T47D (cell line): ENCODE data around the gene CTF1.

Source experiments
- DNase-seq, 2 experiments: peaks; one replicate each; pipeline versions ENCODE4 v3.0.0 to v3.0.0-alpha.2; 2011 to 2012; ENCODE audit warnings: low read depth in 1 of 2, low spot score in 1 of 2
- JUND ChIP-seq: IDR thresholded peaks from 2 replicates; pipeline ENCODE4 v1.6.1; 2012; ENCODE audit warnings: low read depth
- in situ Hi-C: cut with HindIII; loops from 2 replicates; pipeline ENCODE4 v1.10.0; 2016; ENCODE audit warnings: low sequenced_read_pairs, low pct_unique_long_range_greater_than_20kb

CTF1 gene

DNA sequence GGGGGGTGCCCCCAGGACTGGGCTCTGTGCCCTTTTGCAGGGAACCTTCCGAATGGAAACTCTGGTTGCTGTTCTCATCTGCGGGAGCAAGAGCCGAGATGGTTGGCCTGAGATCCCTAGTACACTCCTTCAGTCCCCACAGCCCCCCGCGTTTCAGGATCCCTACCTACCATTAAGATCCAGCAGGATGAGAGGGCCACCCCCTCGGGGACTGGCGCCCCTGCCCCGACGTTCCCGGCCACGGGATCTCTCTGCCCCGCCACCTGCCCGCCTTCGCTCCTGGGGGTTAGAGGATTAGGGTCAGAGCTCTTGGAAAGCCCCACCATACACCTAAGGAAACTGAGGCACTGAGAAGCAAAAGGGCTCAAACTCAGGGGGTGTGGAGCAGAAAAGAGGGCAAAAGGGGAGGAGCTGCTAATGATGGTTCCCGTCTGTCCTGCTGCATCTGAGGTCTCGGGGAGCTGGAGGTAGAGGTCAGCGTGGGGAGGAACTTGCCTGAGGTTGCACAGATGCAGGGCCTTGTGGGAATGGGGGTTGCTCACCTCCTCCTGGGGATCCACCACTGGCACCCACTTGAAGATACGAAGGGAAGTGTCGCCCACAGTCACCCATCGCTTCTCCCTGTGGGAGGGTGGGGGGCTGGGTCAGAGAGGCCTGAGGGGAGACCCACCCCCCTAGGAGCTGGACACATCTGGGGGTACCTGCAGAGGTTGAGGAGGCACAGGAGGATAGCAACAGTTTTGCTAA is 3.6 kb upstream of the CTF1 start:
- in situ Hi-C loops, result no loop called here
- no peak for TF ChIP-seq JUND
- DNase-seq, result no peak

- DNase-seq, result no peak
- no peak for TF ChIP-seq JUND
- in situ Hi-C loops, result no loop called here
Measured at GRCh38 chr16:30893417-30893743, 3.0 kb upstream of the CTF1 start.

DNA sequence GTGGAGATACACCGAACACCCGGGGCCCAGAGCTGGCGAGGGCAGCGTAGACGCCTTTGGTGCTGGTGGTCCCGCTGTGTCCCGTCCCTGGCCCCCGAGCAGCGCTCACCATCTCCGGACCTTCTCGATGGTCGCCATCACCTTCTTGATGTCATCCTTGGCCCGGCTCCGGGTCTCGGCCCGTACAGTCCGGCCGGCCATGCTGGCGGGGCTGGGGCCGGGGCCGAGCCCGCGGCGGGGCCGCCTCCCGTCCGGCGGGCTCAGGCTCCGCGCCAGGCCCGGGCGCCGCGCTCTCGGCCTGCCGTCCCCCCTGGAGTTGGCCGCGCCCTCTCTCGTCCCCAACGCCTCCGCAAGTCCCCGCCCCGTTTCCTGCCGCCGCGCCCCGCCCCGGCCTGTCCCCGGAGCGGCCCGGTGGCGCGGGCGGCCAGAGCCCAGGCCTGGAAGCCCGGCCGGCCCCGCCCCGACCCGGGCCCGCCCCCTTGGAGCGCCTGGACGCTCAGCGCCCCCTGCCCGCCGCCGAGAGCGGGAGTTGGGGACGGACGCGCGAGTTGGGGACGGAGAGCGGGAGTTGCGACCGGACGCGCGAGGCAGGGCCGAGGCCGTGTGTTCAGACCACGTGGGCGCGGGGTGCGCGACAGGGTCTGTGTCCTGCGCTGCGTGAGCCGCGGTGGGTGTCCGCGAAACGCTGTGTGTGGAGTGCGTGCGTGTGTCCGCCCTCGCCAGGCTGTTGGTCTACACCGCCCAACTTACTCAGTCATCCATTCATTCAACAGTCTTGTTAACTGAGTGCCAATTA is 2.5 kb upstream of the CTF1 start, which contains the start of gene BCL7C:
Gene BCL7C, minus strand, starts transcription at position 334 of the 796 bp plus-strand sequence. Its CDS starts 133 bp downstream, at position 201.
- no peak for TF ChIP-seq JUND
- in situ Hi-C loops, result no loop called here
- peak; percentile 63 to 97 for DNase-seq

- in situ Hi-C loops, result no loop called here
- DNase-seq, result no peak
- no peak for TF ChIP-seq JUND
Measured at GRCh38 chr16:30894540-30895368, 1.7 kb upstream of the CTF1 start.

DNA sequence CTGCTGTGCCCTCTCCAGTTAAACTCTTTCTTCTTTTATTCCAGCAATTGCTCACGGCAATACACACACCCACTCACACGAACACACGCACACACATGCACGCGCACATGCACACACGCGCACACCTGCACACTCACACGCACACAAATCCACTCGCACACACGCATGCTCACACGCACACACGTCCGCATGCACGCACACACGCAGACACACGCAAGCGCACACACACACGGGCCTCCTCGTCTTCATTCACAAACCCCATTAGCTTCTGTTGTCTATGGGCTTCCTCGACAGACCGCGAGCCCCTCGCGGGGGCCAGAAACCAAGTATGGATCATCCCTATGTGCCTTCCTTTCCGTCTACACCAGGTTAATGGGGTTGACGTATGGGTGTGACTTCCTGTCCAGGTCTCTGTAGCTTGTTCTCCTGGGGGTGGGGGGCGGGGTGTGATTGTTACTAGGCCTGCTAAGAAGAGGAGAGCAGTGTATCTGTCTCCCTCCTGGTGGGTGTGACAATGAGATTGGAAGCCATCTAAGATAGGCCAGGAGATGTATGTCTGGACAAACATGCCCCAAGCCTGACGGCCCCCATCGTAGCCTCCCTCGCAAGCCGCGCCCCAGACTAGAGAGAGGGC is 670 bp upstream of the CTF1 start:
- TF ChIP-seq JUND, result no peak; the same call in 1 of the 2 replicates
- in situ Hi-C loops, result no loop called here
- DNase-seq, result peak in 1 of 2 experiments; percentile 37

DNA sequence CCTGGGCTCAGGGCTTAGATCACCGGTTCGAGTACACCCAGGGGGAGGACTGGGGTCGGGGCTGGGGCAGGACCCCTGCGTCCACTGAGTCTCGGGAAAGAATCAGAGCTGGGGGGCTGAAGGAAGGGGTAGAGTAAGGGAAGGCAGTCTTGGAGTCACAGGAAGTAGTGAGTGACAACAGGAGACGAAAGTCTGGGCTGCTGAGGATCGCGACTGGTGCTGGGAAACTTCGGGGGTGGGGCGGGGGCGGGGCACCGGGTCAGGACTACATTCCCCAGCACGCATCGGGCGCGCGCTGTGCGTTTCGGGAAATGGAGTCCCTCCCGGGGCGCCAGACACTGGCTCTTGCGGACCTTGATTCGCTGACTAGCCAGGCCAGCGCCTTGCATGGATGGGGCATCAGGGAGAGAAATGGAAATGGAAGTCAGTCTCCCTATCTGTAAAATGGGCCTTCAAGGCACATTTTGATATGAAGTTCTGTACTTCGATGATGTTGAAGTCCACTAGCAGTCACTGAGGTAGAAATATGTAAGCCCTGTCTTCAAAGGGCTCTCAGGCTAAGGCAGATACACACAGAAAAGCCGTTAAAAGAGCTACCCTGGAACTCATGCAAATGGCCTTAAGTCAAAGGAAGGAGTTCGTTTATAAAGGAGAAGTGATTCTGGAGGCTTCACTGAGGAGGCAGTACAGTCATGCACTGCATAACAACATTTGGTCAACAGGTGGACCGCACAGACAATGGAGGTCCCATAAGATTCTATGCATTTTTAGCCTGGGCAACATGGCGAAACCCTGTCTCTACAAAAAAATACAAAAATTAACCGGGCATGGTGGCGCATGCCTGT is 697 bp downstream of the CTF1 start:
- DNase-seq, result peak; percentile 78 to 96
- in situ Hi-C loops, result no loop called here
- no peak for TF ChIP-seq JUND

DNA sequence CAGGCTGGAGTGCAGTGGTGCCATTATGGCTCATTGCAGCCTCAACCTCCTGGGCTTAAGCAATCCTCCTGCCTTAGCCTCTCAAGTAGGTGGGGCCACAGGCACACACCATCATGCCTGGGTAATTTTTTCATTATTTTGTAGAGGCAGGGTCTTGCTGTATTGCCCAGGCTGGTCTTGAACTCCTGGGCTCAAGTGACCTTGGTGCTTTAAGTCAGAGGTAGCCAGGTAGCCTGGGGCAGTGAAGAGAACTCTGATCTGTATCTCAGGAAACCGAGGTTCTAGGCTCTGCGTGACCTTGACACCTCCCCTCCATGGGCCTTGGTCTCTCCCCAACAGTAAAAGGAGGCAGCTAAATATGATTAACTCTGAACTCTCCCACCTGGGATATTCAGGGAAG is 3.4 kb downstream of the CTF1 start:
- no peak for DNase-seq
- in situ Hi-C loops, result no loop called here
- no peak for TF ChIP-seq JUND

- TF ChIP-seq JUND, result no peak
- DNase-seq, result no peak
- in situ Hi-C loops, result no loop called here
Measured at GRCh38 chr16:30900588-30900987, 4.2 kb downstream of the CTF1 start.

- in situ Hi-C loops, result no loop called here
- no peak for TF ChIP-seq JUND
- no peak for DNase-seq
Measured at GRCh38 chr16:30901201-30902028, 5.0 kb downstream of the CTF1 start.

DNA sequence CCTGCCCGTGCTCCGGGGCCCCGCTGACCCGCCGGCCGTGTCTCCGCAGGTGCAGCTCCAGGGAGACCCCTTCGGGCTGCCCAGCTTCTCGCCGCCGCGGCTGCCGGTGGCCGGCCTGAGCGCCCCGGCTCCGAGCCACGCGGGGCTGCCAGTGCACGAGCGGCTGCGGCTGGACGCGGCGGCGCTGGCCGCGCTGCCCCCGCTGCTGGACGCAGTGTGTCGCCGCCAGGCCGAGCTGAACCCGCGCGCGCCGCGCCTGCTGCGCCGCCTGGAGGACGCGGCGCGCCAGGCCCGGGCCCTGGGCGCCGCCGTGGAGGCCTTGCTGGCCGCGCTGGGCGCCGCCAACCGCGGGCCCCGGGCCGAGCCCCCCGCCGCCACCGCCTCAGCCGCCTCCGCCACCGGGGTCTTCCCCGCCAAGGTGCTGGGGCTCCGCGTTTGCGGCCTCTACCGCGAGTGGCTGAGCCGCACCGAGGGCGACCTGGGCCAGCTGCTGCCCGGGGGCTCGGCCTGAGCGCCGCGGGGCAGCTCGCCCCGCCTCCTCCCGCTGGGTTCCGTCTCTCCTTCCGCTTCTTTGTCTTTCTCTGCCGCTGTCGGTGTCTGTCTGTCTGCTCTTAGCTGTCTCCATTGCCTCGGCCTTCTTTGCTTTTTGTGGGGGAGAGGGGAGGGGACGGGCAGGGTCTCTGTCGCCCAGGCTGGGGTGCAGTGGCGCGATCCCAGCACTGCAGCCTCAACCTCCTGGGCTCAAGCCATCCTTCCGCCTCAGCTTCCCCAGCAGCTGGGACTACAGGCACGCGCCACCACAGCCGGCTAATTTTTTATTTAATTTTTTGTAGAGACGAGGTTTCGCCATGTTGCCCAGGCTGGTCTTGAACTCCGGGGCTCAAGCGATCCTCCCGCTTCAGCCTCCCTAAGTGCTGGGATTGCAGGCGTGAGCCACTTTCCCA is 5.9 kb downstream of the CTF1 start:
- no peak for TF ChIP-seq JUND
- peak; percentile 69 to 82 for DNase-seq
- in situ Hi-C loops, result no loop called here
